ENCODE data around the gene ATP11B. TPM values are rescaled to one million over a fixed set of nuclear protein-coding genes. Genes with fewer than 3 reads are reported as not detected.

Gene ATP11B
- total RNA-seq, 1 experiment from 2014 or later = 70.1 TPM

GRCh38 chr3:182848906-182849305 is 55.6 kb downstream of the ATP11B start:
- POLR2A ChIA-PET (ENCODE audit: low non-redundant PET) = no interaction called here
- Histone ChIP-seq H3K4me3 (ENCODE audit: low read depth, low read length, poor library complexity, severe bottlenecking) (no peak overlapping the region), H3K4me1 (ENCODE audit: insufficient read depth, low read length, poor library complexity, severe bottlenecking) (no peaks in the 10 kb centered on the region), H3K27ac (ENCODE audit: low read depth, low read length, poor library complexity, severe bottlenecking) (no peak overlapping the region), H3K9me3 (ENCODE audit: low read depth, low read length, poor library complexity, severe bottlenecking) (no peaks in the 10 kb centered on the region), H3K36me3 (ENCODE audit: insufficient read depth, low read length, poor library complexity, severe bottlenecking) (peaks cover 29% of the 10 kb centered on the region), H3K27me3 (replicated peaks; ENCODE audit: insufficient read depth, low read depth, low read length, poor library complexity) (no peaks in the 10 kb centered on the region)
- CTCF ChIA-PET = no interaction called here
- intact Hi-C loops (cut with micrococcal nuclease; ENCODE audit: unreplicated experiment) = no loop called here
- no peak for TF ChIP-seq EZH2 (IDR thresholded peaks at IDR 0.05; ENCODE audit: borderline replicate concordance, low read depth, low read length, poor library complexity, severe bottlenecking)
- TF ChIP-seq, protein P1, sequence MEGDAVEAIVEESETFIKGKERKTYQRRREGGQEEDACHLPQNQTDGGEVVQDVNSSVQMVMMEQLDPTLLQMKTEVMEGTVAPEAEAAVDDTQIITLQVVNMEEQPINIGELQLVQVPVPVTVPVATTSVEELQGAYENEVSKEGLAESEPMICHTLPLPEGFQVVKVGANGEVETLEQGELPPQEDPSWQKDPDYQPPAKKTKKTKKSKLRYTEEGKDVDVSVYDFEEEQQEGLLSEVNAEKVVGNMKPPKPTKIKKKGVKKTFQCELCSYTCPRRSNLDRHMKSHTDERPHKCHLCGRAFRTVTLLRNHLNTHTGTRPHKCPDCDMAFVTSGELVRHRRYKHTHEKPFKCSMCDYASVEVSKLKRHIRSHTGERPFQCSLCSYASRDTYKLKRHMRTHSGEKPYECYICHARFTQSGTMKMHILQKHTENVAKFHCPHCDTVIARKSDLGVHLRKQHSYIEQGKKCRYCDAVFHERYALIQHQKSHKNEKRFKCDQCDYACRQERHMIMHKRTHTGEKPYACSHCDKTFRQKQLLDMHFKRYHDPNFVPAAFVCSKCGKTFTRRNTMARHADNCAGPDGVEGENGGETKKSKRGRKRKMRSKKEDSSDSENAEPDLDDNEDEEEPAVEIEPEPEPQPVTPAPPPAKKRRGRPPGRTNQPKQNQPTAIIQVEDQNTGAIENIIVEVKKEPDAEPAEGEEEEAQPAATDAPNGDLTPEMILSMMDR (conservative IDR thresholded peaks at IDR 0.05; ENCODE audit: low read depth, low read length) = no peak
- BruUV-seq (replicated peaks) = no TSS peak
- DNase-seq (ENCODE audit: low spot score) = no peak

DNA sequence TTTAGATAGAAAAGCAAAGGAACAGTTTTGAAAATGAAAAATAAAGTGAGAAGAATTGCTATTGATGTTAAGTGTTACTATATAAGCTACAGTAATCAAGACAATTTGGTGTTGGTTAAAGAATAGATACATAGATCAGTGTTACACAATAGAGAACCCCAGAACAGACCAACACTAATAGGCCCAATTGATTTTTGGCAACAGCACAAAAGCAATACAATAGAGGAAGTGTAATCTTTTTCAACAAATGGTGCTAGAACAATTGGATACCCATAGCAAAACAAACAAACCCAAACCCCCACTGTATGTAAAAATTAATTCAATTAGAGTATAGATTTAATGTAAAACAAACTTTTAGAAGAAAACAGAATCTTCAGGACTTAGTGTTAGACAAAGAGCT is 61.8 kb downstream of the ATP11B start:
- BruUV-seq (replicated peaks) = TSS peak; percentile 3
- no peak overlapping the region for H3K4me3 ChIP-seq (ENCODE audit: low read depth, low read length, poor library complexity, severe bottlenecking)
- DNase-seq (ENCODE audit: low spot score) = no peak
- TF ChIP-seq EZH2 (IDR thresholded peaks at IDR 0.05; ENCODE audit: borderline replicate concordance, low read depth, low read length, poor library complexity, severe bottlenecking) = no peak
- TF ChIP-seq, protein P1 (conservative IDR thresholded peaks at IDR 0.05; ENCODE audit: low read depth, low read length) = no peak
- CTCF ChIA-PET = no interaction called here
- intact Hi-C loops (cut with micrococcal nuclease; ENCODE audit: unreplicated experiment) = no loop called here
- no peaks in the 10 kb centered on the region for H3K9me3 ChIP-seq (ENCODE audit: low read depth, low read length, poor library complexity, severe bottlenecking)
- no peaks in the 10 kb centered on the region for H3K27me3 ChIP-seq (replicated peaks; ENCODE audit: insufficient read depth, low read depth, low read length, poor library complexity)
- no peaks in the 10 kb centered on the region for H3K4me1 ChIP-seq (ENCODE audit: insufficient read depth, low read length, poor library complexity, severe bottlenecking)
- peaks cover 7% of the 10 kb centered on the region for H3K36me3 ChIP-seq (ENCODE audit: insufficient read depth, low read length, poor library complexity, severe bottlenecking)
- H3K27ac ChIP-seq (ENCODE audit: low read depth, low read length, poor library complexity, severe bottlenecking) = no peak overlapping the region
- POLR2A ChIA-PET (ENCODE audit: low non-redundant PET) = no interaction called here

DNA sequence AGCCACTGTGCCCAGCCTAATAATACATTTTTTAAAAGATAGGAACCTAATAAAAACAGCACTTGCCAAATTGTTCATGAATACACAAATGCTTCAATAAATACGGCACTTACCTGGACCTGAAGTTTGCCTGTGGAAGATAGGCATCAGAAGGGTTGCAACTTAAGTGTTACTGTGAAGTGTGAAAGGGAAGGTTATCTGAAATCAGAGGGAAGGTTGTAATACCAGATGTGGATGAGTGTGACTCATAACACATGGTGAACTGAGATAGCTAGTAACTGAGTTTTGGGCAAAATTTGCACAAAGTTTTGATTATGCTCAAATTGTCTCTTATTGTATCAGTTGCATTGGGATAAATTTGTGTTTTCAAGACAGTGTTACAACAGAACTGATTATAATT is 68.0 kb downstream of the ATP11B start:
- CTCF ChIA-PET = no interaction called here
- H3K27me3 ChIP-seq (replicated peaks; ENCODE audit: insufficient read depth, low read depth, low read length, poor library complexity) = no peaks in the 10 kb centered on the region
- DNase-seq (ENCODE audit: low spot score) = no peak
- no peak overlapping the region for H3K4me3 ChIP-seq (ENCODE audit: low read depth, low read length, poor library complexity, severe bottlenecking)
- no TSS peak for BruUV-seq (replicated peaks)
- peaks cover 4% of the 10 kb centered on the region for H3K36me3 ChIP-seq (ENCODE audit: insufficient read depth, low read length, poor library complexity, severe bottlenecking)
- POLR2A ChIA-PET (ENCODE audit: low non-redundant PET) = interaction anchor here (0.7 kb wide), 1 partner anchor 52 kb away, joined by 5 read pairs; no protein-coding TSS in a partner anchor
- intact Hi-C loops (cut with micrococcal nuclease; ENCODE audit: unreplicated experiment) = no loop called here
- H3K27ac ChIP-seq (ENCODE audit: low read depth, low read length, poor library complexity, severe bottlenecking) = no peak overlapping the region
- no peaks in the 10 kb centered on the region for H3K4me1 ChIP-seq (ENCODE audit: insufficient read depth, low read length, poor library complexity, severe bottlenecking)
- no peaks in the 10 kb centered on the region for H3K9me3 ChIP-seq (ENCODE audit: low read depth, low read length, poor library complexity, severe bottlenecking)
- TF ChIP-seq EZH2 (IDR thresholded peaks at IDR 0.05; ENCODE audit: borderline replicate concordance, low read depth, low read length, poor library complexity, severe bottlenecking) = no peak
- TF ChIP-seq, protein P1 (conservative IDR thresholded peaks at IDR 0.05; ENCODE audit: low read depth, low read length) = no peak

Data from A673 (cell line).